Cardiac fibroblast (primary cell): ENCODE data around the gene SRPRB.
A peak's percentile ranks its signal among the peaks of the same experiment; 100 is the strongest.

ENCODE experiments used
- DNase-seq, 2 donors: peaks; one replicate each; pipeline versions ENCODE4 v3.0.0 to v3.0.0-alpha.2; 2010; ENCODE audit warnings: low read depth in 2 of 2
- H3K4me3 ChIP-seq, 2 donors: replicated peaks in 1 of 2; 1 replicate in 1 of 2; 2 replicates in 1 of 2; pipeline ENCODE4 v1.5.1; 2011; ENCODE audit warnings: low read depth in 2 of 2, low read length in 2 of 2, mild to moderate bottlenecking in 2 of 2, moderate library complexity in 1 of 2
- TF ChIP-seq, protein P1 (sequence below): IDR thresholded peaks from one replicate; pipeline ENCODE4 v1.5.1; 2011; ENCODE audit warnings: low read depth, mild to moderate bottlenecking, low read length, inconsistent platforms

Gene SRPRB

DNA sequence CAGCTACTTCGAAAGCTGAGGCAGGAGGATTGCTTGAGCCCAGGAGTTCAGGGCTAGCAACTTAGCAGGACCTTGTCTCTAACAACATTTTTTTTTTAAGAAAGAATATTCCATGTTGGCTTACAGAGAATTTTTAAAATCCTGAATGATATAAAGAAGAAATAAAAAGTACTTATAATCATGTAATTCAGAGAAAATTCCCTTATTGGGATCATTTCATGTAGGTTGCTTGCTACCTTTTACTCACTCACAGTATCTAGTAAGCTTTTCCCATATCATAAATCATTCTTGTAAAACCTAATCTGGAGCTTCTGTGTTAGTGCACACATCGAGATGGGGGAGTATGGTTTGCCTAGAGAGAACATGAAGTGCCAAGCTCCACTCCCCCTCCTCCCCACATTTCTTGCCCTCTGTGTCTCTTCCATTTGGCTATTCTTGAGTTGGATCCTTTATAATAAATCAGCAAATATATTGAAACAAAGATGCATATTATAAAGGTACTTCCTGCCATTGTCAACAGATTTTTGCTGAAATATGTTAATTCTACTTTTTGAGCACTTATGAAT is 45.8 kb upstream of the SRPRB start:
- TF ChIP-seq, protein P1, sequence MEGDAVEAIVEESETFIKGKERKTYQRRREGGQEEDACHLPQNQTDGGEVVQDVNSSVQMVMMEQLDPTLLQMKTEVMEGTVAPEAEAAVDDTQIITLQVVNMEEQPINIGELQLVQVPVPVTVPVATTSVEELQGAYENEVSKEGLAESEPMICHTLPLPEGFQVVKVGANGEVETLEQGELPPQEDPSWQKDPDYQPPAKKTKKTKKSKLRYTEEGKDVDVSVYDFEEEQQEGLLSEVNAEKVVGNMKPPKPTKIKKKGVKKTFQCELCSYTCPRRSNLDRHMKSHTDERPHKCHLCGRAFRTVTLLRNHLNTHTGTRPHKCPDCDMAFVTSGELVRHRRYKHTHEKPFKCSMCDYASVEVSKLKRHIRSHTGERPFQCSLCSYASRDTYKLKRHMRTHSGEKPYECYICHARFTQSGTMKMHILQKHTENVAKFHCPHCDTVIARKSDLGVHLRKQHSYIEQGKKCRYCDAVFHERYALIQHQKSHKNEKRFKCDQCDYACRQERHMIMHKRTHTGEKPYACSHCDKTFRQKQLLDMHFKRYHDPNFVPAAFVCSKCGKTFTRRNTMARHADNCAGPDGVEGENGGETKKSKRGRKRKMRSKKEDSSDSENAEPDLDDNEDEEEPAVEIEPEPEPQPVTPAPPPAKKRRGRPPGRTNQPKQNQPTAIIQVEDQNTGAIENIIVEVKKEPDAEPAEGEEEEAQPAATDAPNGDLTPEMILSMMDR: no peak
- no peak overlapping the region for H3K4me3 ChIP-seq
- DNase-seq: no peak

GRCh38 chr3:133760916-133761315 is 44.7 kb upstream of the SRPRB start:
- DNase-seq: no peak
- TF ChIP-seq, protein P1: no peak
- no peak overlapping the region for H3K4me3 ChIP-seq

DNA sequence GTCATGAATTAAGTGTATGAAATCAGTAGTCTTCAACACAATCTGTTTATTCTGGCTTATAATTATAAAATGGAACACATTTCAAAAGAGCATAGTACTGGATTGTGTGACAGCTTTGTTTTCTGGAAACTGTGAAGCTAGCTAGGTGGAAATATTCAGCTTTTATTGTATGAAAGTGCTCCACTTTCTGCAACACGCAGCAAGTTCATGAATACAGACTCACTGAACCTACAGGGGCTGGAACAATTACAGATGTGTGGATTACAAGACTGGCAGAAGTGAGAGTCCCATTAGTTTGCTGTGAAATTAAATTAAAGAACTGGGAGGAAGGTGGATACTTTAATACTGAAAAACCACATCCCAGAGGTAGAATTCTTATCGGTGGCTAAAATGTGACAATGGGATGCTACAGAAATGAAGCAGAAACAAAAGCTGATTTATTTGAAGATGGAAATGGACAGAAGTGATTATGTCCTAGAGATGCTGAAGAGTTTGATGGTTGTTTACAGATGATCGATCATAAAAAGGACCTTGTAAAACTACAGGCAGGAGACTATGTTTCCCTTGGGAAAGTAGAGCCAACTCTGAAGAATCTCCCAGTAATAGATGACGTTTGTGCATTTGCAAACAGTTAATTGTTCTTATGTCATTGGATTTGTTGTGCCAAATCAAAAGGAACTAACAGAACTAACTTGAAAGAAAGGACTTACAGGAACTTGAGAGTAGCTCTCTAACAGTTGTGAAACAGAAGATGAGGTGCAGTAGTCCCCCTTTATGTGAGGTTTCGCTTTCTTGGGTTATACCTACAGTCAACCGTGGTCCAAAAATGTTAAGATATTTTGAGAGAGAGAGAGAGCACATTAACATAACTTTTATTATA is 43.8 kb upstream of the SRPRB start:
- DNase-seq: no peak
- TF ChIP-seq, protein P1: no peak
- no peak overlapping the region for H3K4me3 ChIP-seq

GRCh38 chr3:133762539-133762938 is 43.1 kb upstream of the SRPRB start:
- no peak overlapping the region for H3K4me3 ChIP-seq
- no peak for DNase-seq
- TF ChIP-seq, protein P1: no peak

- peak; percentile 2 to 15 for DNase-seq
- no peak overlapping the region for H3K4me3 ChIP-seq
- TF ChIP-seq, protein P1: no peak
Observed at GRCh38 chr3:133763797-133764683, 41.6 kb upstream of the SRPRB start.

DNA sequence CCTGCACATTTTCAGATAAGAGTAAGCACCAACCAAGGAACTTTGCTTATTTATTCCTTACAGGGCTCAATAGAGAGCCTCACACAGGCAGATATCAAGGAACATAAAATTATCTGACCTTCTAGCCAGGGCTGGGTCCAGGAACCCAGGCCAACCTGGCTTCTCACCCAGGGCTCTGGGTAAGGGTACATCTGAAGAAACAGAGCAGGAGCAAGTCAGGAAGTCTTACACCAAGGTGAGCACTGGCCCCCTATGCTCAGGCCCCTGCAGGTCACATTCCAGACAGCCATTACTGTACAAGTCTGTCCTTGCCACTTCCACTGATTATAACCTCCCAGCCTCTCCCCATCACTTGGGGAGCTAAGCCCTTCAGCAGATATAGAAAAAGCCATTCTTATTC is 40.4 kb upstream of the SRPRB start:
- DNase-seq: no peak
- TF ChIP-seq, protein P1: no peak
- no peak overlapping the region for H3K4me3 ChIP-seq
